ENCODE measurements around the gene AKAP13.

AKAP13 gene

GRCh38 chr15:85542488-85542887, 162.1 kb downstream of the AKAP13 start:
- TF ChIP-seq ZNF544 (tag by site-specific recombination; IDR thresholded peaks at IDR 0.05) (no peak), ELK4 (IDR thresholded peaks at IDR 0.05; ENCODE audit: borderline replicate concordance, low read depth, low read length) (no peak), TCF7L2 (IDR thresholded peaks at IDR 0.05; ENCODE audit: borderline replicate concordance, low read depth, low read length) (no peak), YY2 (tag by site-specific recombination; IDR thresholded peaks at IDR 0.05) (no peak), ZNF701 (tag by site-specific recombination; IDR thresholded peaks at IDR 0.05) (no peak), ZNF174 (tag by site-specific recombination; IDR thresholded peaks at IDR 0.05) (no peak), ZNF514 (tag by site-specific recombination; IDR thresholded peaks at IDR 0.05) (no peak), ZNF248 (tag by site-specific recombination; IDR thresholded peaks at IDR 0.05) (no peak), GLIS2 (tag by site-specific recombination; IDR thresholded peaks at IDR 0.05) (no peak), PRDM2 (tag by site-specific recombination; IDR thresholded peaks at IDR 0.05; ENCODE audit: borderline replicate concordance) (no peak), GFI1B (tag by site-specific recombination; IDR thresholded peaks at IDR 0.05) (no peak)
- peaks cover 31% of the 10 kb centered on the region for H3K4me1 ChIP-seq (ENCODE audit: control insufficient read depth, insufficient read depth, low read length)
- ChIA-PET POLR2A (no interaction called here), CTCF (interaction anchor here (1.1 kb wide), 1 partner anchor 56 kb away, joined by 3 read pairs; no protein-coding TSS in a partner anchor)
- peaks cover 0 to 8% of the 10 kb centered on the region in 2 experiments; a peak in 2 of 3 replicates for H3K36me3 ChIP-seq (ENCODE audit: control insufficient read depth in 2 of 2, insufficient read depth in 1 of 2, low read length in 2 of 2)
- H3K9me3 ChIP-seq (ENCODE audit: control insufficient read depth, insufficient read depth, low read depth, low read length): no peaks in the 10 kb centered on the region
- H3K4me3 ChIP-seq (ENCODE audit: low read depth, low read length): no peak overlapping the region
- no peak overlapping the region for H3K27ac ChIP-seq (ENCODE audit: extremely low read depth, low read depth, low read length)

GRCh38 chr15:85542895-85543331, 162.5 kb downstream of the AKAP13 start:
- H3K4me3 ChIP-seq (ENCODE audit: low read depth, low read length): no peak overlapping the region
- H3K4me1 ChIP-seq (ENCODE audit: control insufficient read depth, insufficient read depth, low read length): peaks cover 29% of the 10 kb centered on the region
- H3K9me3 ChIP-seq (ENCODE audit: control insufficient read depth, insufficient read depth, low read depth, low read length): no peaks in the 10 kb centered on the region
- CTCF ChIA-PET: interaction anchor here (0.9 to 1.1 kb wide), 2 partner anchors 50 to 57 kb away, joined by 3 read pairs; no protein-coding TSS in a partner anchor
- POLR2A ChIA-PET: no interaction called here
- H3K27ac ChIP-seq (ENCODE audit: extremely low read depth, low read depth, low read length): no peak overlapping the region
- peaks cover 0 to 8% of the 10 kb centered on the region in 2 experiments; a peak in 2 of 3 replicates for H3K36me3 ChIP-seq (ENCODE audit: control insufficient read depth in 2 of 2, insufficient read depth in 1 of 2, low read length in 2 of 2)
- no peak for TF ChIP-seq ZNF416 (tag by site-specific recombination; IDR thresholded peaks at IDR 0.05)
- peak; percentile 27; the same call in 1 of the 2 replicates for TF ChIP-seq PRDM6 (tag by site-specific recombination; IDR thresholded peaks at IDR 0.05)
- no peak for TF ChIP-seq ZNF292 (tag by site-specific recombination; IDR thresholded peaks at IDR 0.05; ENCODE audit: borderline replicate concordance, low read depth)
- no peak for TF ChIP-seq ZNF768 (tag by site-specific recombination; IDR thresholded peaks at IDR 0.05)

All from HEK293 (cell line).